ENCODE data around the gene PTGR2. TPM values are rescaled to one million over a fixed set of nuclear protein-coding genes. Genes with fewer than 3 reads are reported as not detected.

The PTGR2 gene
- total and polyA plus RNA-seq, 2 of the 8 experiments (the other 6 are each of a cell fraction or from before 2014, with no cell fraction given): 6.0 to 17.5 TPM

GRCh38 chr14:73884438-73885190 is 33.0 kb downstream of the PTGR2 start:
- CTCF ChIA-PET (ENCODE audit: partially characterized antibody): interaction anchor here (0.6 kb wide), 1 partner anchor 157 kb away, joined by 3 read pairs; no protein-coding TSS in a partner anchor
- peaks cover 0 to 4% (median 0%) of the 10 kb centered on the region in 4 experiments; a peak in 2 of 8 replicates for H3K36me3 ChIP-seq (ENCODE audit: control insufficient read depth in 2 of 4, insufficient read depth in 4 of 4, low read length in 3 of 4)
- POLR2A ChIA-PET (ENCODE audit: partially characterized antibody): interaction anchor here (0.7 kb wide), 2 partner anchors 22 to 153 kb away, joined by 3 read pairs; no protein-coding TSS in a partner anchor
- no peak overlapping the region for H3K56ac ChIP-seq (replicated peaks; ENCODE audit: insufficient read length, low read depth, low read length)
- H2BK120ac ChIP-seq (replicated peaks; ENCODE audit: low read depth, low read length): no peak overlapping the region
- no peaks in the 10 kb centered on the region for H3K27me3 ChIP-seq (replicated peaks in 1 of 4; ENCODE audit: control insufficient read depth in 3 of 4, extremely low read depth in 1 of 4, insufficient read depth in 3 of 4, low read length in 3 of 4)
- DNase-seq (ENCODE audit: low read depth in 1 of 2, low spot score in 2 of 2): no peak
- H2BK20ac ChIP-seq (ENCODE audit: low read length): no peak overlapping the region
- H4K20me1 ChIP-seq (replicated peaks in 1 of 2; ENCODE audit: control insufficient read depth in 1 of 2, insufficient read depth in 2 of 2, low read length in 2 of 2): no peaks in the 10 kb centered on the region
- no peak overlapping the region for H4K5ac ChIP-seq (ENCODE audit: insufficient read length, low read depth, low read length)
- H3K4me1 ChIP-seq (replicated peaks in 1 of 4; ENCODE audit: control insufficient read depth in 3 of 4, insufficient read depth in 4 of 4, low read length in 3 of 4): peaks cover 0 to 2% (median 0%) of the 10 kb centered on the region in 4 experiments; a peak in 1 of 7 replicates
- 86% methylated on average over 8 of the region's 8 CpGs; no CpG with 5 or more reads in 1 of the 2 experiments for WGBS, 2 experiments (ENCODE audit: extremely low coverage in 1 of 2, insufficient coverage in 1 of 2, insufficient read length in 1 of 2, insufficient replicate concordance in 2 of 2, low coverage in 1 of 2, low lambda C conversion rate in 2 of 2, missing lambda C conversion rate in 1 of 2)
- H3K79me2 ChIP-seq (ENCODE audit: control insufficient read depth in 1 of 2, insufficient read depth in 2 of 2, low read length in 2 of 2): peaks cover 3 to 25% of the 10 kb centered on the region in 2 experiments; a peak in 3 of 4 replicates
- no peak overlapping the region for H2BK5ac ChIP-seq (ENCODE audit: low read depth, low read length)
- H3K23me2 ChIP-seq (ENCODE audit: low read depth, low read length): peaks cover 10% of the 10 kb centered on the region
- H2AFZ ChIP-seq (ENCODE audit: low read length): no peak overlapping the region
- H3K18ac ChIP-seq (ENCODE audit: extremely low read depth, low read length): no peak overlapping the region
- no peak overlapping the region for H4K91ac ChIP-seq (replicated peaks; ENCODE audit: insufficient read length, low read length)
- H3K4me3 ChIP-seq (ENCODE audit: extremely low read depth in 1 of 4, insufficient read depth in 2 of 4, low read depth in 3 of 4, low read length in 4 of 4): no peak overlapping the region
- H3K9me3 ChIP-seq (ENCODE audit: insufficient read depth in 2 of 2, low read depth in 1 of 2, low read length in 1 of 2): no peaks in the 10 kb centered on the region
- H3K14ac ChIP-seq (ENCODE audit: insufficient read length): no peak overlapping the region
- no peak for FAIRE-seq
- H3K4me2 ChIP-seq (ENCODE audit: insufficient read depth in 1 of 2, low read depth in 2 of 2, low read length in 2 of 2): no peak overlapping the region
- H3K9ac ChIP-seq (replicated peaks in 1 of 4; ENCODE audit: extremely low read depth in 1 of 4, low read depth in 3 of 4, low read length in 3 of 4): no peak overlapping the region
- H3K27ac ChIP-seq (ENCODE audit: low read depth, low read length): no peak overlapping the region
- H3K4ac ChIP-seq (replicated peaks; ENCODE audit: insufficient read length, low read depth, low read length): no peak overlapping the region
- no peak overlapping the region for H4K8ac ChIP-seq (ENCODE audit: extremely low read depth, insufficient read depth, low read length)
- no peaks in the 10 kb centered on the region for H3K79me1 ChIP-seq (ENCODE audit: low read depth, low read length)
- H2BK12ac ChIP-seq (ENCODE audit: low read depth, low read length): no peak overlapping the region
- H2AK5ac ChIP-seq (ENCODE audit: low read depth, low read length): no peak overlapping the region
- no peak overlapping the region for H3K23ac ChIP-seq (ENCODE audit: insufficient read length)
- no peak overlapping the region for H2BK15ac ChIP-seq (ENCODE audit: low read length)
- TF ChIP-seq KDM5A (IDR thresholded peaks at IDR 0.05; ENCODE audit: low read length) (no peak), EGR1 (IDR thresholded peaks at IDR 0.05; ENCODE audit: borderline replicate concordance, low read depth, low read length) (no peak), TBP (IDR thresholded peaks at IDR 0.05; ENCODE audit: low read depth, low read length) (no peak), TAF1 (IDR thresholded peaks at IDR 0.05; ENCODE audit: low read depth, low read length) (no peak), RFX5 (IDR thresholded peaks at IDR 0.05; ENCODE audit: borderline replicate concordance, low read depth, low read length) (no peak), RAD21 (IDR thresholded peaks at IDR 0.05 in 1 of 2, conservative IDR thresholded peaks at IDR 0.05 in 1 of 2; ENCODE audit: low read depth in 2 of 2, low read length in 2 of 2) (no peak), BRCA1 (IDR thresholded peaks at IDR 0.05; ENCODE audit: low read depth, low read length) (no peak), PHF8 (conservative IDR thresholded peaks at IDR 0.05; ENCODE audit: low read depth, low read length) (no peak), MAFK (IDR thresholded peaks at IDR 0.05; ENCODE audit: low read depth, low read length) (no peak), RNF2 (IDR thresholded peaks at IDR 0.05; ENCODE audit: borderline replicate concordance, low read depth, low read length, missing control alignments, poor library complexity, severe bottlenecking) (no peak)
